ENCODE data around the gene TMEM141. TPM values are rescaled to one million over a fixed set of nuclear protein-coding genes. Genes with fewer than 3 reads are reported as not detected.
"Not testable (repeated sequence)": the region's sequence is repeated elsewhere in the genome, so short reads cannot be mapped to it uniquely, and the experiment has no call there.

The TMEM141 gene
- total and polyA plus RNA-seq, 2 donors from 2014 or later, result 96.5 to 403 TPM

GRCh38 chr9:136786451-136786850 lies 4.7 kb upstream of the TMEM141 start:
- no peaks in the 10 kb centered on the region for H3K27me3 ChIP-seq (ENCODE audit: control insufficient read depth, insufficient read depth, low read length)
- no peaks in the 10 kb centered on the region for H3K36me3 ChIP-seq (ENCODE audit: control insufficient read depth in 2 of 3, insufficient read depth in 3 of 3, low read length in 3 of 3)
- intact Hi-C loops (cut with DNase I), result loop anchor here (10.0 kb wide), 1 partner anchor 248 kb away; the partner anchor contains the start of gene FUT7
- no peak overlapping the region for H3K9ac ChIP-seq (ENCODE audit: low read length in 3 of 3)
- peaks cover 3 to 6% (median 5%) of the 10 kb centered on the region in 3 donors for H3K4me1 ChIP-seq (ENCODE audit: control insufficient read depth in 2 of 3, insufficient read depth in 2 of 3, low read depth in 1 of 3, low read length in 3 of 3)
- no peak for FAIRE-seq
- peak in 1 of 5 donors; percentile 32 for DNase-seq
- H3K4me3 ChIP-seq (ENCODE audit: low read length in 3 of 3), result no peak overlapping the region
- H3K9me3 ChIP-seq (ENCODE audit: control insufficient read depth in 2 of 3, insufficient read depth in 1 of 3, low read length in 3 of 3), result no peaks in the 10 kb centered on the region
- H3K27ac ChIP-seq (ENCODE audit: low read depth in 2 of 2, low read length in 2 of 2), result no peak overlapping the region
- TF ChIP-seq CTCF (IDR thresholded peaks at IDR 0.05; ENCODE audit: borderline replicate concordance, extremely low read depth, insufficient read depth), result no peak

- FAIRE-seq; H3K9ac ChIP-seq (ENCODE audit: low read length in 3 of 3); DNase-seq; H3K27ac ChIP-seq (ENCODE audit: low read depth in 2 of 2, low read length in 2 of 2); H3K4me3 ChIP-seq (ENCODE audit: low read length in 3 of 3); H3K36me3 ChIP-seq (ENCODE audit: control insufficient read depth in 2 of 3, insufficient read depth in 3 of 3, low read length in 3 of 3); H3K27me3 ChIP-seq (ENCODE audit: control insufficient read depth, insufficient read depth, low read length); H3K9me3 ChIP-seq (ENCODE audit: control insufficient read depth in 2 of 3, insufficient read depth in 1 of 3, low read length in 3 of 3); H3K4me1 ChIP-seq (ENCODE audit: control insufficient read depth in 2 of 3, insufficient read depth in 2 of 3, low read depth in 1 of 3, low read length in 3 of 3): not testable (repeated sequence)
- intact Hi-C loops (cut with DNase I), result loop anchor here (10.0 kb wide), 1 partner anchor 248 kb away; the partner anchor contains the start of gene FUT7
Observed at GRCh38 chr9:136786983-136787382, 4.2 kb upstream of the TMEM141 start.

- H3K9ac ChIP-seq (ENCODE audit: low read length in 3 of 3), result no peak overlapping the region
- DNase-seq, result peak; percentile 69 to 87 (median 80)
- no peak overlapping the region for H3K27ac ChIP-seq (ENCODE audit: low read depth in 2 of 2, low read length in 2 of 2)
- peaks cover 3 to 15% (median 6%) of the 10 kb centered on the region in 3 donors for H3K4me1 ChIP-seq (ENCODE audit: control insufficient read depth in 2 of 3, insufficient read depth in 2 of 3, low read depth in 1 of 3, low read length in 3 of 3)
- peaks cover 0 to 2% (median 0%) of the 10 kb centered on the region in 3 donors for H3K36me3 ChIP-seq (ENCODE audit: control insufficient read depth in 2 of 3, insufficient read depth in 3 of 3, low read length in 3 of 3)
- no peak overlapping the region for H3K4me3 ChIP-seq (ENCODE audit: low read length in 3 of 3)
- H3K9me3 ChIP-seq (ENCODE audit: control insufficient read depth in 2 of 3, insufficient read depth in 1 of 3, low read length in 3 of 3), result no peaks in the 10 kb centered on the region
- intact Hi-C loops (cut with DNase I), result loop anchor here (10.0 kb wide), 1 partner anchor 247 kb away; the partner anchor contains the start of gene FUT7
- H3K27me3 ChIP-seq (ENCODE audit: control insufficient read depth, insufficient read depth, low read length), result no peaks in the 10 kb centered on the region
- TF ChIP-seq CTCF (IDR thresholded peaks at IDR 0.05; ENCODE audit: borderline replicate concordance, extremely low read depth, insufficient read depth), result peak; percentile 92
- FAIRE-seq, result no peak
Observed at GRCh38 chr9:136787690-136788400, 3.3 kb upstream of the TMEM141 start.

GRCh38 chr9:136788644-136789522 lies 2.3 kb upstream of the TMEM141 start:
- not testable (repeated sequence) for H3K27ac ChIP-seq (ENCODE audit: low read depth in 2 of 2, low read length in 2 of 2); H3K27me3 ChIP-seq (ENCODE audit: control insufficient read depth, insufficient read depth, low read length); H3K4me3 ChIP-seq (ENCODE audit: low read length in 3 of 3); H3K9ac ChIP-seq (ENCODE audit: low read length in 3 of 3); H3K36me3 ChIP-seq (ENCODE audit: control insufficient read depth in 2 of 3, insufficient read depth in 3 of 3, low read length in 3 of 3); H3K9me3 ChIP-seq (ENCODE audit: control insufficient read depth in 2 of 3, insufficient read depth in 1 of 3, low read length in 3 of 3); FAIRE-seq
- intact Hi-C loops (cut with DNase I), result loop anchor here (10.0 kb wide), 1 partner anchor 246 kb away; the partner anchor contains the start of gene FUT7
- peak in 1 of 5 donors; percentile 48 for DNase-seq
- H3K4me1 ChIP-seq (ENCODE audit: control insufficient read depth in 2 of 3, insufficient read depth in 2 of 3, low read depth in 1 of 3, low read length in 3 of 3), result peaks cover 3 to 18% (median 6%) of the 10 kb centered on the region in 3 donors
